Activated naive CD4-positive, alpha-beta T cell (primary cell): Measurements from ENCODE around the gene CIRBP.

ENCODE experiments used
- DNase-seq, 4 experiments: peaks; one replicate each; lab custom pipeline; 2025; lab: John Stamatoyannopoulos, UW

CIRBP gene

DNA sequence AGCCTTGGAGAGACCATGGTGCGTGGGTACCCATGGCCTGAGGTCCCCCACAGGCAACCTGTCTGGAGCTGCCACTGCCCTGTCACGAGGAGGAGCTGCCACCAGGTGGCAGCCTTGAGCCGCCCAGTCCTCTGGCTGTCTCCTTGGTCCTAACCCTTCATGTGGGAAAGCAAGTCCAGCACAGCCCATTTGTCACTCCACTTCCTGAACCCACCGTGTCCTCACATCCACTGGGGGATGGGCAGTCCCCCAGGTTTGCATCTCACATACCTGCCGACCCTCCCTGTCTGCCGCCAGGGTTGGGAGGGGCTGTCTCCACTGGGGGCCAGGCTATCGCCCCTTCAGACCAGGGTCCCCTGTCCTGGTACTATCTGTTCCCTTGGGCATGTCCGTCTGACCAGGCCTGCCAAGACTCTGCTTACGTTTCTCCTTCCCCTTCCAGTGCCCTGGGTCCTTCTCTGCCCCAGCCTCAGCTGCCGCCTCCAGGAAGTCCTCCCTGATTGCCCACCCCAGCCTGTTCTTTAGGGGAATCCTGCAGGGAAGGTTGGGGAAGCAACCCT is 10.7 kb downstream of the CIRBP start:
- peak; percentile 49 to 69 (median 58) for DNase-seq

DNA sequence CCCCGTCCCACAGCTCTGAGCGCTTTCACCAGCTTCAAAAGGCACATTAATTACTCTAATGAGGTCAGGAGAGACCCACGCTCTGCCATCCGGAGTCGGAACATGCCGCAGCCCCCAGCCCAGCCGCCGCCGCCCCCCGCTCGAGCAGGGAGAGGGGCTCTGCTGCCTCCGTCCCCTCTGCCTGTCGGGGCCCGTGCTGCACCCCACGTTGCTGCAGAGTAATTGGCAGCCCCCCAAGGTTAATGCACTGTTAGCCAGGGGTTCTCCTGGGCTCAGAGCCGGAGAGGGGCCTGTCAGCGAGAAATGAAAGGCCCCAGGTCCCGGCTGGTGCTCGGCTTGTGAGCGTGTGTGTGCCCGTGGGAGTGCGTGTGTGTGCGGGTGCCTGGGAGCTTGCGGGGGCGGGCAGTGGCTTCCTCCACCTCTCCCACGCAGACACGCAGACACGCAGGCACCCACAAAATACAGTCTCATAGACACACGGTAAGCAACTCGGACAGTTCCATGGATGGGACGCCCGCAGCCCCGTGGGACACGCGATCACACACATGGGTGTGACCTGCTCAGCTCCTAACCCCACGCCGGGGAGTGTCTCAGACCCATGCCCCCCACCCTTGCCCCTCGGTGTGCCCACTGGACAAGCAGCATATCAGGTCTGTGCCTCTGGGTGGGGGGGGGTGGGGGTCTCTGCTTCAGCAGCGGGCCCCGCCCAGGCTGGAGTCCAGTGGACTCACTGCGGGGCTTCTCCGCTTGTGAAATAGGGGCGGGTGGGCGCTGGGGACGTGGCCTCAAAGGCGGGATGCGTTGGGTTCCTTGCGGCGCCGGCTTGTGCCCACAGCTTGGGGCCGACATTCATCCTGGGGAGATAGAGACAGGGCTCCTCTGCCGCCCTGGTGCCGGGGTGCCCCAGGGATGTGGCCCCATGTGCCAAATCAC is 11.8 kb downstream of the CIRBP start:
- DNase-seq, result no peak

DNA sequence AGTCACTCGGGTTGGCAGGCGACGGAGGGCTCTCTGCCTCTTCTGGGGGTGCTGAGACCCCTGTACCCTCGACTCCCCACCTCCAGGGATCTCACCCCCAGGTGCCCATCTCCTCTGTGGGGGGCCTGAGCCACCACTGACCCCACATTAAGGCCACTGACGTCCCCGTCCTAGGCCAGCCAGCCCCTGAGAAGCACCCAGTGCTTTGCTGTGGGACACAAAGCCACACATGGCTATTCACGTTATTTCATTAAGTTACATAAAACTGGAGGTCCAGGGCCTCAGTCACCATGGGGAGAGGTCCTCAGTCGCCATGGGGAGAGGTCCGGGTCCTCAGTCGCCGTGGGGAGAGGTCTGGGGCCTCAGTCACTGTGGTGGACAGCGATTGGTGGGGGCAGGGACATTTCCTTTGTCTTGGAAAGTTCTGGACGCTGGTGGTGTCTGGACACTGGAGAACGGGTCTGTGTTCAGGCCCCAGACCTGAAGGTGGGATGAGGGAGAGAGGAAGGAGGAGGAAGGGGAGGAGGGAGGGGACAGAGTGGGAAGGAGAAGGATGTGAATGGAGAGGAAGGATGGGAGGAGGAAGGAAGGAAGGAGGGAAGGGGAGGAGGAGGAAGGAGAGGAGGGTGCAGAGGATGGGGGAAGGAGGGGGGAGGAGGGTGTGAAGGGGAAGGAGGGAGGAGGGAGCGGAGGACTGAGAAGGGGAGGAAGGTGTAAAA is 12.6 kb downstream of the CIRBP start:
- no peak for DNase-seq

DNA sequence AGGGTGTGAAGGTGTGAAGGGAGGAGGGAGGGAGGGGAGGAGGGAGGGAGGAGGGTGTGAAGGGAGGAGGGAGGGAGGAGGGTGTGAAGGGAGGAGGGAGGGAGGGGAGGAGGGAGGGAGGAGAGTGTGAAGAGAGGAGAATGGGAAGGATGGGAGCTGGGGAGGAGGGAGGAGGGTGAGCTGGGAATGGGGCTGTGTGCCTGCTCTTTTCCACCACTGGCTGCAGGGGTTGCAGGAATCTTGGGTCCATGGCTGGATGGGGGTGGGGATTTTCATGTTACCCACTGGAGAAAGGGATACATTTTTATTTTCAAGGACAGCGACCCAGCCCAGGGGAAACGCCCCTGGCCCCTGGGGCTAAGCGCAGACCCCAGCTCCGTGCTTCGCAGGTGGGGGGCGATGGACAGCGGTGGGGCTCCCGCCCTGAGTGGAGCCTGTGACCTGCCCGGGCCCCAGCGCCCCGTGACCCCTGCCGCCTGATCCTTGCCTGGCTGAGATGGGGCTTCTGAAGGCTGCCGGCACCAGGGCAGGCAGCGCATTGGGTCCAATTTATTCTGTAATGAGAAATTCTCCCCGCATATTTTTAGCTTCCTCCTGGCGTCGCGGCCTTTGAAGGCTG is 13.6 kb downstream of the CIRBP start:
- DNase-seq, result no peak

DNA sequence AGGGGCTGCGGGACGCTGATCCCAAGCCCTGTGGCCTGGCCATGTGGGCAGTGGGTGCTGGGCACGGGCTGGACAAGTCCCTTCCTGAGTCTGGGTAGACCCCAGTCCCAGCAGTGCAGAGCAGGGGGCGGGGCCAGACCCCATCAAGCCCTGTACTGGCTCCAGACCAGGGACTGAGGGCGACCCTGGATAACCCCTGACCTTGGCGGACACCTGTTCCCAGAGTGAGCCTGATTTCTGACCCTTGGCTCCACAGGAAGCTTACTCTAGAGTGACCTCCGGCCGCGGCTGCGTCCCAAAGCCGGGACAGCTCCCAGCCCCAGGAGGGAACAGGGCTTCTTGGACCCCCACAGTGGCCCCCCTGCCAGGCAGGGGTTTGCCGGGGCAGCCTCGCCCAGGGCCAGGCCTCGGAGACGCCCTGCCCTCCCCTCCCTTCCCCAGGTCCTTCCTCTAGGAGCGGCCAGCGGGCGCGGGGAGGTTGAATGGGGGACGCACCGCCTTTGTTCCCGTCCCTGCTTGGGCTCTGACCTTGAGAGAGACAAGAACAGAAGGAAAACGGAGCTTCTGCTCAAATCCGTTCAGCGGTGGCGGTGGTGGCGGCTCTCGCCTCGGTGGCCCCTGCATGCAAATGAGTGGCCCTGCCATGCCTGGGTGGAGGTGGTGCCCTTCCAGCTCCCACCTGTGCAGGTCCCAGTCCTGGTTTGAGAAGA is 14.2 kb downstream of the CIRBP start:
- no peak for DNase-seq

DNA sequence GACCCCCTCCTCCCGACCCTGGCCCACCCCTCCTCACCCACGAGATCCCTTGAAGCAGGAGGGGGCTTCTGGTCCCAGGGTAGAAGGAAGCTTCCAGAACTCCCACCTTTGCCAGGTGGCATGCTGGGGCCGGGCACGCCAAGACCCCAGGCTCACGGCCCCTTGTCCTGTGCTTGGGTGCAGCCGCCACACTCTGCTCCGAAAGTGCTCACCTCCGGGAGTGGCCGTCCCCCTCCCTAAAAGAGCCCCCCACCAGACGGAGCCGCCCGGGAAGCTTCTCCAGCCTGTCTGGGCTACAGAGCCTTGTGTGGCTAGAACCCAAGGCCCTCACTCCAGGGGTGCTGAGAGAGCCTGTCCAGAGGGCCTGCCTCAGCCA is 14.8 kb downstream of the CIRBP start:
- DNase-seq, result no peak

DNA sequence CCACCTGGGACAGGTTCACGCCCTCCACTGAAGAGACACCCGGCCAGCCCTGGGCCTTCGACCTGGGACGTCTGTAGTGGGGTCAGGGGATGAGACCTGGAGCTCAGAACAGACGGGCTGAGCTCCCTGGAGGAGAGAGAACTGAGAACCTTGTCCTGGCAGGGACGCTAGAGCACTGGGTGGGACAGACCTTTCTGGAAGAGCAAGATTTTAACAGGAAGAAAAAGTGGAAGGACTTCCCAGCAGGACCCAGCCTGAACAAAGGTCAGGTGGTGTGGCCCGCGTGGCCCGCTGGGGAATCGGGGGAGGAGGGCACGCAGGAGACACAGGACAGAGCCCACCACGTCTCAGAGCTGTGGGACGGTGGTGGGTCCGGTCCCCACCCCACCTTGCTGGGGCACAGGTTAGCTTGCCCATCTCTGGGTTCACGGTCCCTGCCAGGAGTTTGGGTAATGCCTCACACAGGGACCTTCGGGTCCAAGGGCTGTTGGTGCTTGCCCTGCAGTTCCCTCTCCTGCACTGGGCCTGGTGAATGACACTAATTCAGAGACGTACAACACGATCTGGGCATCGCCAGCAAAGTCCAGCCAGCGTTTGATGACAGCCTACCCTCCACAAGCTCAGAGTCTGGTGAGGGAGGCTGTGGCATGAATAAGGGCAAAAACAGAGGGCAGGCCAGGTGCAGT is 15.3 kb downstream of the CIRBP start:
- no peak for DNase-seq

DNA sequence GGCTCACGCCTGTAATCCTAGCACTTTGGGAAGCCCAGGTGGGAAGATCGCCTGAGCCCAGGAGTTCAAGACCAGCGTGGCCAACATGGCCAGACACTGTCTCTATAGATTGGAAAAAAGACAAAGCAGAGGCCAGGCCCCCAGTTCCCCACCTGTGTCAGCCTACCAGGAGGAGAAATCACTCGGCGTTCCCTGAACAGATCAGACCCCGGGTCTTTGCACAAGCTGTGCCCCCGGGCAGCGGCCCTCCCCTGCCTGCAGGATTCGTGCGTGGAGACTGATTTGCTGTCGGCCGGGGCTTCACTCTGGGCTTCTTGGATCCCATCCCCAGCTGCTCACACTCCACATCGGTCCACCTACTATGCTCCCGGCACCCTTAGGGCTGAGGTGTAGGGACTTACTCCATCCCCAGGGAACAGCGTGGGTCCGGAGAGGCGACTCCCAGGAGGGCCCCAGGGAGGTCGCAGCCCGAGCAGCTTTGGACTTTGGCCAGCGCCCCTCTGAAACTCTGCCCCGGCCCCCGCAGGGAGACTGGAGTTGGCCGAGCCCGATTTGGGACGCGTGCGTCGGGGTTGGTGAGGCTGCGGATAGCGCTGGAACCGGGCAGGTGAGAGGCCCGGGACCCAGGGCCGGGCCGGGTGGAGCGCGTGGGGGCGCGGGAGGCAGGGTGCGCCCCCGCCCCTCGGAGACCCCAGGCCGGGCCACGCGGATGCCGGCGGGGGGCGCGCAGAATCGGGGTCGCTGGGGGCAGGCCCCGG is 16.0 kb downstream of the CIRBP start:
- DNase-seq, result no peak

DNA sequence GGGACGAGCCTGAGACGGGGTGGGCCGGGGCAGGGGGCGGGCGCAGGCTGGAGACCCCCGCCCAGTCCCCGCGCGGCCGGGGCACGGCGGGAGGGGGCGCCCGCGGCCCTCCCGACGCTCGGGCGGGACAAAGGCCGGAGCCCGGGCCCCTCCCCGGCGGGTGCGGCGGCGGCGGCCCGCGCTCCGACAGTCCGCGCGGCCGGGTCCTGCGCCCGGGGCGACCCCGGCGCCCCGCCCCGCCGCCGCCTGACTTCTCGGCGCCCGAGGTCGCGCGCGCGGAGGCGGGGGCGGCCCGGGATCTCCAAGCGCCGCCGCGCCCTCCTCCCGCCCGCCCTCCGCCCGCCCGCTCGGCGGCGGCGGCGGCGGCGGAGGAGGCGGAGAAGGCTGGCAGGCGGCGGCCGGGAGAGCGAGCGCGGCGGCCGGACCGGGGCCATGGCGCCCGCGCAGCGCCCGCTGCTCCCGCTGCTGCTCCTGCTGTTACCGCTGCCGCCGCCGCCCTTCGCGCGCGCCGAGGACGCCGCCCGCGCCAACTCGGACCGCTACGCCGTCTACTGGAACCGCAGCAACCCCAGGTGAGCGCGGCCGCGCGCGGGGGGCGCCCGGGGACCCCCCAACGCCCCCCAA is 16.7 kb downstream of the CIRBP start, which contains the start of gene EFNA2:
EFNA2 (plus strand) TSS at position 137 of the 624 bp plus-strand sequence; CDS start at position 433, 296 bp downstream.
- DNase-seq, result no peak

DNA sequence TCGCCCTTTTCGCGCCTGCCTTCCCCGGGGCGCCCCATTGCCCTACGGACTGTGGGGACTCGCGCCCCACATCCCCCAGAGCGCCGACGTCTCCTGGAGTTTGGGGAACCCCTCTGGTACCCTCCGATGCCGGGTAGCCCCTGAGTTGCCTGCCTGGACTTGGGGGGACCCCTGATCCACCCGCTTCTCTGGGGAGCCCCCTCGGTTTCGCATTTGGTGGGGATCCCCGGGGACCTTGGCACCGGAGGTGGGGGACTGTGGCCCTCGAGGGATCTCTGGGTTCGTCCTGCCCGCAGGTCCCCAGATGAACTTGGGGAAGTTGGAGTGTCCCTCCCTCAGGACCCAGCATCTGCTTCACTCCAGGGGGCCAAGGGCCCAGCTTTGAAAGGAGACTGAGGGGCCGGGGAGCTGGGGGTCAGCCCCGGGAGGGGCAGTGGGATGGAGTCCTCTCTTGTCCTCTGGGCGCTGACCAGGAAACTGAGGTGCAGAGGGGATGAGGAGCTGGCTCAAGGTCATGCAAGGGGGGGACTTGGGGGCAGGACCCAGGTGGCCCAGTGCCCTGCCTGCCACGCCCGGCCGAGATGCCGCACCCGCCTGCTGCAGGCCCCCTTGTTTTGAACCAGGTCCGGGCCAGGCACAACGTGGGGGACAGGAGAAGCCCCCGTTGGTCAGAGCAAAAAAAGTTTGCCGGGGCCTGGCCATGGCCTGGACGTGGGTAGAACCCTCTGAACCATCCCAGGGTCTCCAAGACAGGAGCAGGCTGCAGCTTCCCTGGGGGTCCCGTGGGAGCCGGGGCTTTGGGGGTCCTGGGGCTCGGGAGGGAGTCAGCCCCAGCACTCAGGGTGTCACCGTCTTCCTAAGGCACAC is 17.6 kb downstream of the CIRBP start:
- DNase-seq, result no peak

DNA sequence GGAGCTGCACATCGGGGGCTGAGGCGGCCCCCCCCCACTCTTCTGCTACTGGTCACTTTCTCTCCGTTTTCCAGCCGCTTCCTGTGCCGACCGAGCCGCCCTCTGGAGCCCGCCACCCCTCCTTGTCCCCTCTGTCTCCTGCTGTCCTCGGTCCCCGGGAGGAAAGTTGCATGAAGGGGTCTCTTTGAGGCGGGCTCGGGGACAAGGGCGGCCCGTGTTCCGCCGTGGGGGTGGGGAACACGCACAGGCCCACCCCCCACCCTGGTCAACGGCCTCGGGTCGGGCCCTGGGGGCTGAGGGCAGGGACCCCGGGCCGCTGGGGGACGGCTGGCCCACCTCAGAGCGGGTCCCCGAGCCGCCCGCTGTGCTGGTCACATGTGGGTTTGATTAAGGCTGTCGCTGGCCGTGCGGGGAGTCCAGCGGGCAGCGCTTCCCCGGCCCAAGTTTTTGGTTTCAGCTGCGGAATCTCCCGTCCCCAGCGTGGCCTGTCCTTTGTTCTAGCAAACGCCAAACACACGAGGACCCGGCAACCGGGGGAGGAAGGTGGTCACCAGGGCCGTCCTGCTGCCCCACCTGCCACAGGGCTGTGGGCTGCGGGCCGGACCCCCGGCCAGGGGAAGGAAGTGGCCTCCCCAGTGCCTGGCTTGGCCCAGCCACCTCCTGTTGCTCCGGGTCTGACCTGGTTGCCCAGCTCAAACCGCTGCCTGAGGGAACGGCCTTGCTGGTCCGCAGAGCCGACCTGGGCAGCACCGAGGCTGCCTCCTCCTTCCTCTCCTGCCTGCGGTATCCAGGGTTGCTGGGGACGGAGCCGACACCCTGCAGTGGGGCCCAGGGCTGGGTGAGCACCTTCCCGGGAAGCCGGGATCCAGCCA is 18.5 kb downstream of the CIRBP start:
- no peak for DNase-seq

DNA sequence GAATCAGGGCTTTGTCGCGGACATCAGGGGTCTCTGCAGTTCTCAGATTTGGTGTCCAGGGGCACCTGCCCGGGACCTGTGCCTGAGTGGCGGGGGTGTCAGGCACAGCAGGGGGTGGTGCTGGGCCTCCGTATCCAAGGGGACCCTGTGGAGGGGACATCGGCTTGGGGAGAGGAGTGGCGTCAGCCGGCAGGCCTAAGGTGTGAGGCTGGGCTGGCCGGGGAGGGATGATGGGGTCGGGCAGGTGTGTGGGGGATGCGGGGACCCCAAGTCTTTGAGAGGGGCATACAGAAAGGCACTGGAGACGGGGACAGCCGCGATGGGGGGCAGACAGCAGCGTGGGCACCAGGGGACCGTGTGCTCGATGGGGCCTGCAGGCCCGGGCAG is 19.1 kb downstream of the CIRBP start:
- DNase-seq, result no peak

DNA sequence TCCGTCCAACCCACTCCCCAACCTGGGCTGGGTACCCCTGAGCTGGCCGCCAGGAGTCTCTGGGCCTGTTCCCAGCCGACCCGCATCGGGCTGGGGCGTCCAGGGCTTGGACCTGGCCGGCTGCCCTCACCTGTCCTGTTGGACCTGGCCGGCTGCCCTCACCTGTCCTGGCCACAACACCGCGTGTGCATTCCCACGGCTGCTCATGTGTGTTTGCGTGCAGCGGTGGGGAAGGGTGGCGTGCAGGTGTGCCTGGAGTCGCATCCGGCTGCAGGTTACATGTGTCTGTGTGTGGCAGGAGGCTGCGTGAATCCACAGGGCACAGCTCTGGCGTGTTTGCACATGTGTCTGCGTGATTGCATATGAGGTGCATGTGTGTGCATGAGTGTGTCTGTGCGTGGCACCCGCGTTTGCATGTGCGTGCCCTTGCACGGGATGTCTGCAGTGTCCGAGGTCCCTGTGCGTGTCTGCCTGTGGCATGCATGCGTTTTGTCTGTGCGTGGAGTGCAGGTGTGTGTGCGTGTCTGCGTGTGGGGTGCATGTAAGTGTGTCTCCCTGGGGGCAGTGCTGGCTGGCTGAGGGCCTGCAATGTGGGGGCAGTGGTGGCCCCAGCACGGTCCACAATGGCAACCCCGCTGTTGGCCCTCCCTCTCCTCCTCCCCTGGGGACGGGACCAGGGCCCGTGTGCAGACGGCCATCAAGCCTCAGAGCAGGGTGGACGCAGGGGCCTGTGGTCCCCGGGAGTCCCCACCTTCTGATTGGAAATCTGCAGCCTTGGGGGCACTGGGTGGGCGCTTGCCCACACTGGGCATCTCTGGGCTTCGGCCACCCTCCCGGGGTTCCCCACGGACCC is 19.9 kb downstream of the CIRBP start:
- DNase-seq, result no peak

DNA sequence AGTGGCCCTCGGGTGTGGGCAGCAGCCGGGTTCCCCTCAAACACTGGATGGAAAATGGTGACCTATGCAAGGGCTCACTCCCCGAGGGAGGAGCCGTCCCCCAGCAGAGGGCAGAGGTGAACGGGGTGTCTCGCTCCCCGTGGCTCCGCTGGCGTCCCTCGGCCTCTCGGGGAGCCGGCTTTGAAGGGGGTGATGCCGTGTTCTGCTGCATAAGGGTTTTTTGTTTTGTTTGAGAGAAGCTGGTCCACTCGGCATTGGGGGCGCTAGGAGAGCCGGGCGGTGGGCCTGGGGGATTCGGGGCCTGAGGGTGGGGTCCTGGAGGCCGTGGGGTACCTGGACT is 20.5 kb downstream of the CIRBP start:
- DNase-seq, result no peak

DNA sequence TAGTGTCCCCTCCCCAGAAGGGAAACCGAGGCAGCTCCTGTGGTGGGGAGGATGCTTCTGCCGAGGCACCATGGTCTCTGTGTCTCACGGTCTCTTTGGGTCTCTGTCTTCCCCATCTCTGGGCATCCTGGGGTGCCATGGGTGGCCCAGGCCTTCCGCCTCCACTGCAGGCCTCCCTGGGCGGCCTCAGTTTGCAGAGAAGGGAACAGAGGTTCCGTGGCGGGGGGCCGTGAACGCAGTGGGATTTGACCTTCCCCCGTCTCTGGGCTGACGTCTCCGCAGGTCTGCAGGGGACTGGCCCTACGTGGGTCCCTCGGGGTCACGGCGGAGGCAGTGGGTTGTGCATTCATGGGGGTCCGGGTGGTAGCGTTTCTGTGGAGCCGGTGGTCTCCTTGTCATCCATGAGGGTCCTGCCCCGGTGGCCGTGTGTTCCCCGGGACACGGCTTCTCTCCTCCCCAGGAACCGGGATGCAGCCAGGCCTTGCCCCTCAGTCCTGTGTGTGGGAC is 21.1 kb downstream of the CIRBP start:
- DNase-seq, result no peak

DNA sequence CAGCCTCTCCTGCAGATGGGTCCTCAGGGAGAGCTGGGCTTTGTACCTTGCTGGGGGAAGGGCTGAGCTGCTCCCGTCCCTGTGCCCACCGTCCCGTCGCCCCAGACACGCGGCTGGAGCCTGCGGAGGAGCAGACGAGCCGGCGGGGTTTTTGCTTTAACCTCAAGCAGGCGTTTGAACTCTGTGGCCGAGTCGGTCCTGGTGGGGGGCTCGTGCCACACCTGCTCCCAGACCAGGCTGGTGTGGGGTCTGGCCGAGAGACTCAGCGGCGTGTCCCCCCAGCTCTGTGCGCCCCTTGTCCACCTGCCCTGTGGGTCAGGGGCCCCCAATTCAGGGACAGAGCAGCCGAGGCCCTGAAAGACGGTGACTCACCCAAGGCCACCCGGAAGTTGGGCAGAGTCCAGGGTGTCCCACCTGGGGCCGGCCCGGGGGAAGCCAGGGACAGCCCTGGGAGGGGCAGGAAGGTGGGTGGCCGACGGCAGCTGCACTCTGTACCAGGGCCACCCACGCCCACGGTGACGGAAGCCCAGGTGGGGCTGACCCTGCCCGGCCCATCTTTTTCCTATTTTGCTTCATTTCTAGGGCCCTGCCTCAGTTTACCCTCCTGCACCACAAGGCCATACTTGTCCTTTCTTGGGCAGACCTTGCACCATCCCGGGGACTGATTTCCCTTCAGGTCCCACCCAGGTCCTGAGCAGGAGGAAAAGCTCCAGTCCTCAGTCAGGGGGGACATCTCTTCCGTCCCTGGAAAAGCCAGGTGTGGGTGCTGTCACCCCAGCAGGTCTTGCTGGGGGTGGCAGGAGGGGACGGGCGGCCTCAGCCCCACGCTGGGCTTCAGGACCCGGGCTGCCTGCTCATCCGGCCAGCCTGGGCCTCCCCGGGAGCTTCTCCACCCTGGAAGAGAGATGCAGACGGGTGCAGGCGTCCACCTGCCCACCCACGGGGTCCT is 21.8 kb downstream of the CIRBP start:
- no peak for DNase-seq
